SK-N-SH treated with all-trans-retinoic acid at 6 μM for 48 hours (cell line): ENCODE measurements around the gene THSD4.

ENCODE experiments used
- ATAC-seq: fragments of 200-7000 bp; cut with Tn5 transposase; 3 replicates; pipeline ENCODE4 v1.9.1; 2020; ENCODE audit warnings: mild to moderate bottlenecking, moderate library complexity
- ARNTL ChIP-seq: fragments of 450-650 bp; formaldehyde crosslinking; IDR thresholded peaks from 2 replicates; pipeline ENCODE4 v1.5.0; 2020; ENCODE audit warnings: low read depth, mild to moderate bottlenecking, moderate library complexity, borderline replicate concordance
- BACH2 ChIP-seq: fragments of 250-450 bp; sonication (Bioruptor Pico); IDR thresholded peaks from 2 replicates; pipeline ENCODE4 v1.9.0; 2021; ENCODE audit warnings: mild to moderate bottlenecking, borderline replicate concordance
- CREB5 ChIP-seq: fragments of 250-450 bp; sonication (Bioruptor Pico); IDR thresholded peaks from 2 replicates; pipeline ENCODE4 v1.5.1; 2020; ENCODE audit warnings: low read depth, mild to moderate bottlenecking, moderate library complexity
- CSDC2 ChIP-seq: fragments of 250-450 bp; sonication (Bioruptor Pico); IDR thresholded peaks from 2 replicates; pipeline ENCODE4 v1.5.0; 2020; ENCODE audit warnings: mild to moderate bottlenecking, moderate library complexity
- CSRNP3 ChIP-seq: fragments of 250-450 bp; sonication (Bioruptor Pico); IDR thresholded peaks from 2 replicates; pipeline ENCODE4 v1.5.1; 2021; ENCODE audit warnings: mild to moderate bottlenecking, moderate library complexity
- ESRRG ChIP-seq: fragments of 250-450 bp; sonication (Bioruptor Pico); IDR thresholded peaks from 2 replicates; pipeline ENCODE4 v1.6.1; 2021; ENCODE audit warnings: mild to moderate bottlenecking
- GLIS3 ChIP-seq: fragments of 250-450 bp; sonication (Bioruptor Pico); IDR thresholded peaks from 2 replicates; pipeline ENCODE4 v1.5.0; 2020; ENCODE audit warnings: mild to moderate bottlenecking, moderate library complexity
- ISL1 ChIP-seq: fragments of 250-450 bp; sonication (Bioruptor Pico); IDR thresholded peaks from 2 replicates; pipeline ENCODE4 v2.1.2; 2022; ENCODE audit warnings: mild to moderate bottlenecking, moderate library complexity
- OSR1 ChIP-seq: fragments of 250-450 bp; sonication (Bioruptor Pico); IDR thresholded peaks from 2 replicates; pipeline ENCODE4 v1.8.0; 2022; ENCODE audit warnings: moderate library complexity, mild to moderate bottlenecking, inconsistent platforms
- POU6F1 ChIP-seq: fragments of 250-450 bp; sonication (Bioruptor Pico); IDR thresholded peaks from 2 replicates; pipeline ENCODE4 v1.8.0; 2021; ENCODE audit warnings: low read depth, mild to moderate bottlenecking, moderate library complexity, borderline replicate concordance
- PPARA ChIP-seq: fragments of 250-450 bp; sonication (Bioruptor Pico); IDR thresholded peaks from 2 replicates; pipeline ENCODE4 v1.5.0; 2020; ENCODE audit warnings: mild to moderate bottlenecking, borderline replicate concordance
- RARB ChIP-seq: fragments of 250-450 bp; sonication (Bioruptor Pico); IDR thresholded peaks from 2 replicates; pipeline ENCODE4 v1.8.0; 2021; ENCODE audit warnings: mild to moderate bottlenecking, moderate library complexity
- SNAI2 ChIP-seq: fragments of 250-450 bp; sonication (Bioruptor Pico); IDR thresholded peaks from 2 replicates; pipeline ENCODE4 v1.5.0; 2020; ENCODE audit warnings: mild to moderate bottlenecking, moderate library complexity
- TCF4 ChIP-seq: fragments of 250-450 bp; sonication (Bioruptor Pico); IDR thresholded peaks from 2 replicates; pipeline ENCODE4 v1.8.0; 2021; ENCODE audit warnings: mild to moderate bottlenecking, moderate library complexity, borderline replicate concordance
- TOX ChIP-seq: fragments of 250-450 bp; sonication (Bioruptor Pico); IDR thresholded peaks from 2 replicates; pipeline ENCODE4 v1.8.0; 2021; ENCODE audit warnings: mild to moderate bottlenecking, moderate library complexity, borderline replicate concordance
- TSHZ2 ChIP-seq: fragments of 250-450 bp; sonication (Bioruptor Pico); IDR thresholded peaks from 2 replicates; pipeline ENCODE4 v1.5.0; 2020; ENCODE audit warnings: mild to moderate bottlenecking, moderate library complexity
- ZC3H10 ChIP-seq: fragments of 250-450 bp; sonication (Bioruptor Pico); IDR thresholded peaks from 2 replicates; pipeline ENCODE4 v1.5.1; 2021; ENCODE audit warnings: mild to moderate bottlenecking, moderate library complexity
- ZFP3 ChIP-seq: fragments of 250-450 bp; sonication (Bioruptor Pico); IDR thresholded peaks from 2 replicates; pipeline ENCODE4 v1.5.0; 2020; ENCODE audit warnings: mild to moderate bottlenecking, moderate library complexity
- ZFP30 ChIP-seq: fragments of 450-650 bp; formaldehyde crosslinking; IDR thresholded peaks from 2 replicates; pipeline ENCODE4 v1.5.0; 2022; ENCODE audit warnings: mild to moderate bottlenecking, moderate library complexity
- ZNF565 ChIP-seq: fragments of 450-650 bp; formaldehyde crosslinking; conservative IDR thresholded peaks from 2 replicates; pipeline ENCODE4 v1.5.0; 2020; ENCODE audit warnings: low read depth, mild to moderate bottlenecking, moderate library complexity
- ZNF70 ChIP-seq: fragments of 450-650 bp; formaldehyde crosslinking; IDR thresholded peaks from 2 replicates; pipeline ENCODE4 v1.5.0; 2020; ENCODE audit warnings: mild to moderate bottlenecking, moderate library complexity
- ZNF8 ChIP-seq: fragments of 450-650 bp; formaldehyde crosslinking; IDR thresholded peaks from 2 replicates; pipeline ENCODE4 v1.5.0; 2020; ENCODE audit warnings: mild to moderate bottlenecking, moderate library complexity

The THSD4 gene

GRCh38 chr15:71306538-71306937 is 191.3 kb downstream of the THSD4 start:
- ATAC-seq = no peak
- TF ChIP-seq GLIS3 (CRISPR knock-in tag) = no peak
- TF ChIP-seq SNAI2 = no peak
- TF ChIP-seq ARNTL (CRISPR knock-in tag) = no peak
- no peak for TF ChIP-seq CSDC2 (CRISPR knock-in tag)
- TF ChIP-seq ZNF8 (CRISPR knock-in tag) = no peak
- TF ChIP-seq TOX (CRISPR knock-in tag) = no peak
- TF ChIP-seq PPARA (CRISPR knock-in tag) = no peak
- no peak for TF ChIP-seq ZFP3 (CRISPR knock-in tag)
- TF ChIP-seq RARB (CRISPR knock-in tag) = no peak
- TF ChIP-seq OSR1 = no peak
- TF ChIP-seq ZC3H10 (CRISPR knock-in tag) = no peak
- no peak for TF ChIP-seq ZNF70
- no peak for TF ChIP-seq TCF4 (CRISPR knock-in tag)
- TF ChIP-seq CREB5 (CRISPR knock-in tag) = no peak
- no peak for TF ChIP-seq TSHZ2 (CRISPR knock-in tag)
- no peak for TF ChIP-seq BACH2 (CRISPR knock-in tag)
- no peak for TF ChIP-seq ISL1

- no peak for ATAC-seq
- TF ChIP-seq GLIS3 (CRISPR knock-in tag) (no peak), CSRNP3 (CRISPR knock-in tag) (no peak), ESRRG (CRISPR knock-in tag) (no peak), ZC3H10 (CRISPR knock-in tag) (no peak), ZNF565 (CRISPR knock-in tag) (no peak), ZNF8 (CRISPR knock-in tag) (no peak), CSDC2 (CRISPR knock-in tag) (no peak), TOX (CRISPR knock-in tag) (no peak), RARB (CRISPR knock-in tag) (no peak)
These were observed 197.0 kb downstream of the THSD4 start for GRCh38 chr15:71312194-71312708.

- ATAC-seq = no peak
- TF ChIP-seq ARNTL (CRISPR knock-in tag) = no peak
- TF ChIP-seq RARB (CRISPR knock-in tag) = no peak
- TF ChIP-seq ISL1 = no peak
- no peak for TF ChIP-seq ZC3H10 (CRISPR knock-in tag)
- no peak for TF ChIP-seq ZNF8 (CRISPR knock-in tag)
- no peak for TF ChIP-seq ZNF70
- no peak for TF ChIP-seq CREB5 (CRISPR knock-in tag)
- TF ChIP-seq ZFP3 (CRISPR knock-in tag) = no peak
- TF ChIP-seq TSHZ2 (CRISPR knock-in tag) = no peak
- TF ChIP-seq ZFP30 (CRISPR knock-in tag) = no peak
- TF ChIP-seq ESRRG (CRISPR knock-in tag) = no peak
- TF ChIP-seq CSDC2 (CRISPR knock-in tag) = no peak
- TF ChIP-seq PPARA (CRISPR knock-in tag) = no peak
- TF ChIP-seq BACH2 (CRISPR knock-in tag) = no peak
- TF ChIP-seq POU6F1 (CRISPR knock-in tag) = no peak
- TF ChIP-seq SNAI2 = no peak
- no peak for TF ChIP-seq TOX (CRISPR knock-in tag)
- no peak for TF ChIP-seq ZNF565 (CRISPR knock-in tag)
- no peak for TF ChIP-seq GLIS3 (CRISPR knock-in tag)
These were observed 197.6 kb downstream of the THSD4 start for GRCh38 chr15:71312731-71313460.
